Body of pancreas (tissue), 4 donors: Measurements from ENCODE around the gene OAS3. TPM values are rescaled to one million over a fixed set of nuclear protein-coding genes. Genes with fewer than 3 reads are reported as not detected.

ENCODE experiments used
- ATAC-seq: fragments of 150-250 bp; one replicate; pipeline ENCODE4 v1.9.1; 2016
- DNase-seq, 4 donors: peaks; one replicate each; pipeline ENCODE4 v3.0.0-alpha.2; 2019
- H3K27ac ChIP-seq, 4 donors: fragments of 200-600 bp; sonication (generic); 1 replicate in 3 of 4; 2 replicates in 1 of 4; pipeline versions ENCODE4 v1.5.1 to v1.6.1; 2016 to 2019; ENCODE audit warnings: mild to moderate bottlenecking in 1 of 4, mixed read lengths in 1 of 4, moderate library complexity in 1 of 4
- H3K27me3 ChIP-seq, 2 donors: fragments of 200-600 bp; sonication (generic); one replicate each; pipeline ENCODE4 v1.6.0; 2016; ENCODE audit warnings: mild to moderate bottlenecking in 1 of 2
- H3K36me3 ChIP-seq, 2 donors: fragments of 200-600 bp; sonication (generic); replicated peaks in 1 of 2; 2 replicates each; pipeline ENCODE4 v1.5.1; 2016; ENCODE audit warnings: low read depth in 2 of 2; ENCODE audit not compliant: insufficient read depth in 1 of 2
- H3K4me1 ChIP-seq: fragments of 200-600 bp; sonication (generic); one replicate; pipeline ENCODE4 v1.6.0; 2016
- H3K4me3 ChIP-seq, 2 donors: fragments of 200-600 bp; sonication (generic); 1 replicate in 1 of 2; 2 replicates in 1 of 2; pipeline ENCODE4 v1.5.1; 2016 to 2019
- H3K9me3 ChIP-seq, 3 donors: fragments of 200-600 bp; sonication (generic); 1 replicate in 2 of 3; 2 replicates in 1 of 3; pipeline ENCODE4 v1.5.1; 2016
- POLR2A ChIP-seq, 3 donors: fragments of 450-650 bp; IDR thresholded peaks; one replicate each; pipeline ENCODE4 v1.6.1; 2016; ENCODE audit warnings: antibody characterized with exemption in 3 of 3, mild to moderate bottlenecking in 2 of 3
- WGBS, 2 donors: methylation state at CpG; one replicate each; pipeline ENCODE4 v1.1.5; 2017; 5-methylcytosine and 5-hydroxymethylcytosine counted together
- intact Hi-C: fragments of 100-400 bp; cut with DNase I; formaldehyde crosslinking; loops from one replicate; pipeline ENCODE4 v1.15.1; 2023
- total RNA-seq, 2 donors: library from RNA; depleted of rRNA; stranded (reverse); fragments of >200 nt; gene quantifications; one replicate each; pipeline ENCODE4 v1.1.0, GENCODE V29; 2016
- TF ChIP-seq, protein P1 (sequence below), 7 experiments: fragments of 450-650 bp in 4 of 7; fragments of 200-600 bp in 3 of 7; sonication (generic) in 3 of 7; IDR thresholded peaks; one replicate each; pipeline ENCODE4 v1.5.1; 2016 to 2019; ENCODE audit warnings: antibody characterized with exemption in 7 of 7

OAS3 gene, protein sequence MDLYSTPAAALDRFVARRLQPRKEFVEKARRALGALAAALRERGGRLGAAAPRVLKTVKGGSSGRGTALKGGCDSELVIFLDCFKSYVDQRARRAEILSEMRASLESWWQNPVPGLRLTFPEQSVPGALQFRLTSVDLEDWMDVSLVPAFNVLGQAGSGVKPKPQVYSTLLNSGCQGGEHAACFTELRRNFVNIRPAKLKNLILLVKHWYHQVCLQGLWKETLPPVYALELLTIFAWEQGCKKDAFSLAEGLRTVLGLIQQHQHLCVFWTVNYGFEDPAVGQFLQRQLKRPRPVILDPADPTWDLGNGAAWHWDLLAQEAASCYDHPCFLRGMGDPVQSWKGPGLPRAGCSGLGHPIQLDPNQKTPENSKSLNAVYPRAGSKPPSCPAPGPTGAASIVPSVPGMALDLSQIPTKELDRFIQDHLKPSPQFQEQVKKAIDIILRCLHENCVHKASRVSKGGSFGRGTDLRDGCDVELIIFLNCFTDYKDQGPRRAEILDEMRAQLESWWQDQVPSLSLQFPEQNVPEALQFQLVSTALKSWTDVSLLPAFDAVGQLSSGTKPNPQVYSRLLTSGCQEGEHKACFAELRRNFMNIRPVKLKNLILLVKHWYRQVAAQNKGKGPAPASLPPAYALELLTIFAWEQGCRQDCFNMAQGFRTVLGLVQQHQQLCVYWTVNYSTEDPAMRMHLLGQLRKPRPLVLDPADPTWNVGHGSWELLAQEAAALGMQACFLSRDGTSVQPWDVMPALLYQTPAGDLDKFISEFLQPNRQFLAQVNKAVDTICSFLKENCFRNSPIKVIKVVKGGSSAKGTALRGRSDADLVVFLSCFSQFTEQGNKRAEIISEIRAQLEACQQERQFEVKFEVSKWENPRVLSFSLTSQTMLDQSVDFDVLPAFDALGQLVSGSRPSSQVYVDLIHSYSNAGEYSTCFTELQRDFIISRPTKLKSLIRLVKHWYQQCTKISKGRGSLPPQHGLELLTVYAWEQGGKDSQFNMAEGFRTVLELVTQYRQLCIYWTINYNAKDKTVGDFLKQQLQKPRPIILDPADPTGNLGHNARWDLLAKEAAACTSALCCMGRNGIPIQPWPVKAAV
- total RNA-seq, result 10 to 100 TPM in 1 of 2 donors, 1 to 10 TPM in 1; 2.3 to 18.1 TPM

DNA sequence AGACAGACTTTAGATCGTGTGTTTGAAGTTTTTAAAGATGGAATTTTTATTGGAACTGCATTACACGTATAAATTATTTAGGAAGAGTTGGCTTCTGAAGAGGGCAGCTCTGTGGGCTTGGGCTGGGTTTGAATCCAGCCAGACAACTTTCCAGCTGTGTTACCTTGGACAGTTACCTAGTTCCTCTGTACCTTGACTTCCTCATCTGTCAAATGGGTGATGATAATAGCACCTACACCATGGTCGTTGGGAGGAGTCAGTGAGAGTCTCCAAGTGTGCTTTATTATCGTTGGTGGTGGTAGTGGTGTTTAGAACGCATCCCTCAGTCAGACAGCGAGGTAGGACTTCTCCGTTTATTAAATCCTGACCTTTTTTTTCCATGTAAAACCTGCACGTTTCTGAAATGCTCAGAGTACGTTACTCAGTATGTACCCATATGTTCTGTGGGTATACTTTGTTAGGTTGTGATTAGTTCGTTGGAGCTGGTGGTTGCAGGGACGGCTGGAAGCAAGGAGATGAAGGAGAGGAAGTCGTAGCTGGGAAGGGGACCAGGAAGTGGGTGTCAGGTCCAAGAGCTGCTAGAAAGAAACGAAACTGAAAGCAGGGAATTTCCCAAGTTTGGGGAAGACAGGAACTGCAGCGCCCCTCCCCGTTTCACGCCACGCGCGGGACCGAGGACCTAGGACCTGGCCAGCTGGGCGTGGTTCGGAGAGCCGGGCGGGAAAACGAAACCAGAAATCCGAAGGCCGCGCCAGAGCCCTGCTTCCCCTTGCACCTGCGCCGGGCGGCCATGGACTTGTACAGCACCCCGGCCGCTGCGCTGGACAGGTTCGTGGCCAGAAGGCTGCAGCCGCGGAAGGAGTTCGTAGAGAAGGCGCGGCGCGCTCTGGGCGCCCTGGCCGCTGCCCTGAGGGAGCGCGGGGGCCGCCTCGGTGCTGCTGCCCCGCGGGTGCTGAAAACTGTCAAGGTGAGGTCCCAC is at the start of gene OAS3:
TSS of gene OAS3 (plus strand) at position 734 of the 979 bp plus-strand sequence. CDS start at position 791, 57 bp downstream.
- H3K27ac ChIP-seq, result peak within 1 kb of the TSS; percentile 48 to 79 (median 76)
- WGBS, 2 donors, result 8 to 16% methylated on average over 28 to 50 of the region's 50 CpGs
- H3K4me3 ChIP-seq, result peak within 1 kb of the TSS; percentile 34 to 84
- H3K36me3 ChIP-seq, result no peaks in the 10 kb centered on the region
- intact Hi-C loops, result no loop called here
- TF ChIP-seq, protein P1, sequence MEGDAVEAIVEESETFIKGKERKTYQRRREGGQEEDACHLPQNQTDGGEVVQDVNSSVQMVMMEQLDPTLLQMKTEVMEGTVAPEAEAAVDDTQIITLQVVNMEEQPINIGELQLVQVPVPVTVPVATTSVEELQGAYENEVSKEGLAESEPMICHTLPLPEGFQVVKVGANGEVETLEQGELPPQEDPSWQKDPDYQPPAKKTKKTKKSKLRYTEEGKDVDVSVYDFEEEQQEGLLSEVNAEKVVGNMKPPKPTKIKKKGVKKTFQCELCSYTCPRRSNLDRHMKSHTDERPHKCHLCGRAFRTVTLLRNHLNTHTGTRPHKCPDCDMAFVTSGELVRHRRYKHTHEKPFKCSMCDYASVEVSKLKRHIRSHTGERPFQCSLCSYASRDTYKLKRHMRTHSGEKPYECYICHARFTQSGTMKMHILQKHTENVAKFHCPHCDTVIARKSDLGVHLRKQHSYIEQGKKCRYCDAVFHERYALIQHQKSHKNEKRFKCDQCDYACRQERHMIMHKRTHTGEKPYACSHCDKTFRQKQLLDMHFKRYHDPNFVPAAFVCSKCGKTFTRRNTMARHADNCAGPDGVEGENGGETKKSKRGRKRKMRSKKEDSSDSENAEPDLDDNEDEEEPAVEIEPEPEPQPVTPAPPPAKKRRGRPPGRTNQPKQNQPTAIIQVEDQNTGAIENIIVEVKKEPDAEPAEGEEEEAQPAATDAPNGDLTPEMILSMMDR (IDR thresholded peaks at IDR 0.05), result peak in 1 of 7 experiments; percentile 8
- TF ChIP-seq POLR2A (IDR thresholded peaks at IDR 0.05), result peak in 2 of 3 donors; percentile 35 to 47
- ATAC-seq (peak; percentile 94), DNase-seq (peak; percentile 84 to 92 (median 88))
- no peaks in the 10 kb centered on the region for H3K27me3 ChIP-seq
- peaks cover 14% of the 10 kb centered on the region for H3K4me1 ChIP-seq
- H3K9me3 ChIP-seq, result no peaks in the 10 kb centered on the region

DNA sequence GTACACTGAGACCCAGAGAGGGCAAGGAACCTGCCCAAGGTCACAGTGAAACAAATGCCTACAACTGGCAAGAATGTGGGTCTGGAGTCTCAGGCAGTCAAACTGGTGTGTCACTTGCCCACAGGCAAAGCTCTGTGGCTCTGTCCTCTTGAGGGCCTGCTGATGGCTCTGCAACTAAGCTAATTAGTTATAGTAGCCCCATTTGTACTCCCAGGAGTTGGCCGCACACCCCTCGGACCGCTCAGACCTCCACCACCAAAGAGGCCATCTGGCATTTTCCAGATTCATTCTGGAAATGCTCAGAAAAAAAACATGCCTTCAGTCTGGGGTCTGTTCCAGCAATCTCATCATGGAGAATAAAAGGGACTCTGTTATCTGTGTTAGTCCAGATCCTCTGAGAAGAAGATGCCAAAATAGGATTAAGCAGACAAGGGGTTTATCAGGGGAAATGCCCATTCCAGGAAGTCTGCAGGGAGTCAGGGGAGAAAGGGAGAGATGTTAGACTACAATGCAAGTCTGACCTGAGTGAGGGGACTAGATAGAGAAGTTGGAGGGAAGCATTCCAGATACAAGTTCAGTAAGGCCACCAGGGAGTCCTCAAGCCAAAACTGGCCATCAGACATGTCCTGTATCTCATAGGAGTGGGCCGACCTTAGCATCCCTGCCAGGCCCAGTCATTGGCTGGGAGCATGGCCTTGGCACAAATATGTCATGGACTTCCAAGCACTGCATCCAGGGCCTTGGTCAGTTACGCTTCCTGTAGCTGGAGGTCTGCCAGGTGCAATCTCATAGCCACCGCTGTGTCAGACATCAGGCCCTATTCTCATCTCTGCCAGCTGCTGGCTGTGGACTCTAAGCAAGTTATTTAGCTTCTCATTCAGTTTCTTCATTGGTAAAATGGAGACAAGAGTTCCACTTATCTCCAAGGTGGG is 46.9 kb upstream of the OAS3 start:
- intact Hi-C loops, result loop anchor here (10.0 kb wide), 1 partner anchor 143 kb away; no protein-coding TSS in a partner anchor
- Histone ChIP-seq H3K27me3 (no peaks in the 10 kb centered on the region), H3K4me3 (no peak overlapping the region), H3K27ac (no peak overlapping the region), H3K9me3 (no peaks in the 10 kb centered on the region), H3K36me3 (no peaks in the 10 kb centered on the region), H3K4me1 (no peaks in the 10 kb centered on the region)
- ATAC-seq (no peak), DNase-seq (peak in 3 of 4 donors; percentile 7 to 22 (median 15))
- no peak for TF ChIP-seq POLR2A (IDR thresholded peaks at IDR 0.05)
- TF ChIP-seq, protein P1 (IDR thresholded peaks at IDR 0.05), result no peak
- 63 to 72% methylated on average over 4 to 6 of the region's 6 CpGs for WGBS, 2 donors

DNA sequence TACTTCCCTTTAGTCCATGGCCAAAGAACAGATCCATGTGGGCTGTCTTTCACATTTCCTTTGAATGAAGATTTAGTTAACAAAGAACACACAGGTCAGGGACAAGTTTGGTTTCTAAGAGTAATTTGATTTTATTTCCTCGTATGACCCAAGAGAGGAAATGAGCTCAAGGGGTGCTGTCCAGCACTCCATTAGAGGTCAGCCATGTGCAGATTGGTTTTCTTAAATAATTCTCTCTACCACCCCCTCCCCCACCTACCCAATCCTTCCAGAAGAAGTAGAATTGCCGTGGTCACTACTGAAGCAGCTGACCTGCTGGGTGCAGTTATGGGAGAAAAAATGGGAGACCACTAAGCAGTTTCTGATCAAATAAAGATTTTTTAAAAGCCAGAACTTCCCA is 45.4 kb upstream of the OAS3 start:
- 43 to 68% methylated on average over 2 of the region's 2 CpGs for WGBS, 2 donors
- ATAC-seq, result no peak
- intact Hi-C loops, result loop anchor here (10.0 kb wide), 1 partner anchor 142 kb away; no protein-coding TSS in a partner anchor

More for the DNA sequence above, 45.4 kb upstream of the OAS3 start:
- Histone ChIP-seq H3K27ac (no peak overlapping the region), H3K27me3 (no peaks in the 10 kb centered on the region), H3K4me3 (no peak overlapping the region), H3K4me1 (no peaks in the 10 kb centered on the region), H3K36me3 (no peaks in the 10 kb centered on the region), H3K9me3 (no peaks in the 10 kb centered on the region)
- no peak for TF ChIP-seq POLR2A (IDR thresholded peaks at IDR 0.05)
- TF ChIP-seq, protein P1 (IDR thresholded peaks at IDR 0.05), result no peak
- no peak for DNase-seq
